ENCODE results near the gene BABAM2.

GRCh38 chr2:28358668-28359201, 468.2 kb downstream of the BABAM2 start:
- TF ChIP-seq CTCF (IDR thresholded peaks at IDR 0.05) (no peak), POLR2AphosphoS5 (IDR thresholded peaks at IDR 0.05) (no peak)

Measured in sigmoid colon (tissue), 4 donors.